ENCODE data around the gene COPS7A.

COPS7A gene

GRCh38 chr12:6771091-6771495 lies 47.2 kb downstream of the COPS7A start:
- no peak for DNase-seq

GRCh38 chr12:6771509-6772330 lies 47.9 kb downstream of the COPS7A start:
- DNase-seq = no peak

- no peak for DNase-seq
Measured at GRCh38 chr12:6772331-6772695, 48.5 kb downstream of the COPS7A start, which contains the start of gene LAG3. Gene LAG3 (plus strand): TSS chr12:6772520. CDS start chr12:6772853, 333 bp downstream.

- DNase-seq = no peak
Measured at GRCh38 chr12:6772726-6773589, 49.1 kb downstream of the COPS7A start.

GRCh38 chr12:6773590-6774351 lies 49.9 kb downstream of the COPS7A start:
- no peak for DNase-seq

- DNase-seq = no peak
Measured at GRCh38 chr12:6774499-6775062, 50.7 kb downstream of the COPS7A start.

- no peak for DNase-seq
Measured at GRCh38 chr12:6775185-6776174, 51.6 kb downstream of the COPS7A start.

GRCh38 chr12:6777386-6777785 lies 53.5 kb downstream of the COPS7A start:
- DNase-seq = no peak

- peak; percentile 8 for DNase-seq
Measured at GRCh38 chr12:6778217-6778573, 54.3 kb downstream of the COPS7A start.

- peak; percentile 47 for DNase-seq
Measured at GRCh38 chr12:6778574-6779550, 55.0 kb downstream of the COPS7A start.

GRCh38 chr12:6779708-6780432 lies 56.0 kb downstream of the COPS7A start:
- DNase-seq = no peak

GRCh38 chr12:6780573-6780972 lies 56.7 kb downstream of the COPS7A start:
- DNase-seq = no peak

All from DMS 273 treated with DMSO at 0.1 percent for 48 hours (cell line).